Coronary artery (tissue), 2 donors: ENCODE results near the gene AMOTL1.

Experiments used
- DNase-seq: peaks from one replicate; pipeline ENCODE4 v3.0.0-alpha.2; 2017; ENCODE audit warnings: low spot score
- H3K27ac ChIP-seq, 2 donors: fragments of 200-600 bp; sonication (generic); one replicate each; pipeline ENCODE4 v1.5.1; 2016 to 2019
- H3K4me3 ChIP-seq: fragments of 200-600 bp; sonication (generic); 2 replicates; pipeline ENCODE4 v1.5.1; 2016; ENCODE audit warnings: mild to moderate bottlenecking, moderate library complexity
- TF ChIP-seq, protein P1 (sequence below): fragments of 200-600 bp; sonication (generic); IDR thresholded peaks from one replicate; pipeline ENCODE4 v1.5.1; 2019; ENCODE audit warnings: antibody characterized with exemption

Gene AMOTL1

DNA sequence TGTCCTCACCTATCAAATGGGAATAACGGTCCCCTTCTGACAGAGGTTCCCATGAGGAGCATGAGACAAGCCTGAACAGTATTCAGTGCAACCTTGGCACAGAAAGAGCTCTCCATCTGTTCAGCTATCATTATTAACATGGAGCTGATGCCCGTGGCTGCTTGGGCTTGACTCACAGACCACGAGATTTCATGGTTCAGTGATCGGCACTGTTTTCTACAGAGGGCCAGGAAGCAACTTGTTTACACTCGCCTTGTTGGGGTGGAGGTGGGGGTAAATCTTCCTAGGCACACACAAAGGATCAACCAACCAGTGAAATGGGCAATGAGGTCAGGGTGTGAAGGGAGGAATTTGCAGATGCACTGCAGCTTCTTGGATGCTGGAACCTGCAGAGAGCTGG lies 117.0 kb downstream of the AMOTL1 start:
- TF ChIP-seq, protein P1, sequence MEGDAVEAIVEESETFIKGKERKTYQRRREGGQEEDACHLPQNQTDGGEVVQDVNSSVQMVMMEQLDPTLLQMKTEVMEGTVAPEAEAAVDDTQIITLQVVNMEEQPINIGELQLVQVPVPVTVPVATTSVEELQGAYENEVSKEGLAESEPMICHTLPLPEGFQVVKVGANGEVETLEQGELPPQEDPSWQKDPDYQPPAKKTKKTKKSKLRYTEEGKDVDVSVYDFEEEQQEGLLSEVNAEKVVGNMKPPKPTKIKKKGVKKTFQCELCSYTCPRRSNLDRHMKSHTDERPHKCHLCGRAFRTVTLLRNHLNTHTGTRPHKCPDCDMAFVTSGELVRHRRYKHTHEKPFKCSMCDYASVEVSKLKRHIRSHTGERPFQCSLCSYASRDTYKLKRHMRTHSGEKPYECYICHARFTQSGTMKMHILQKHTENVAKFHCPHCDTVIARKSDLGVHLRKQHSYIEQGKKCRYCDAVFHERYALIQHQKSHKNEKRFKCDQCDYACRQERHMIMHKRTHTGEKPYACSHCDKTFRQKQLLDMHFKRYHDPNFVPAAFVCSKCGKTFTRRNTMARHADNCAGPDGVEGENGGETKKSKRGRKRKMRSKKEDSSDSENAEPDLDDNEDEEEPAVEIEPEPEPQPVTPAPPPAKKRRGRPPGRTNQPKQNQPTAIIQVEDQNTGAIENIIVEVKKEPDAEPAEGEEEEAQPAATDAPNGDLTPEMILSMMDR, result no peak
- no peak for DNase-seq
- Histone ChIP-seq H3K27ac (no peak overlapping the region), H3K4me3 (no peak overlapping the region)

DNA sequence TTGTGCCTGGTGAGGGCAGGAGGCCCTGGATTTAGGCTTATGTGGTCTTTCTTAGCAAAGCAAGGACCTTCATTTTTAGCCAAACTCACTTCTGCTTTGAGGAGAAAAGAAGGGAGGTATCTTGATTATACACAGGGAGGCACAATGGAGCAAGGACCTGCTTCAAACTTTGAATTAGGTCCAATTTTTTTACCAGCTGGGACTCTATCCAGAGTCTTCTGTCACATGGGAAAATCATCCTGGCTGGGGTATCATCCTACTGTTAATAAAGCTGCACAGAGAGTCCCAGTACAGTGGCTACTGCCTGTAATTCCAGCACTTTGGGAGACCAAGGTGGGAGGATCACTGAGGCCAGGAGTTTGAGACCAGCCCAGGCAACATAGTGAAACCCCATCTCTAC lies 117.4 kb downstream of the AMOTL1 start:
- TF ChIP-seq, protein P1, result no peak
- DNase-seq, result no peak
- H3K4me3 ChIP-seq, result no peak overlapping the region
- no peak overlapping the region for H3K27ac ChIP-seq

DNA sequence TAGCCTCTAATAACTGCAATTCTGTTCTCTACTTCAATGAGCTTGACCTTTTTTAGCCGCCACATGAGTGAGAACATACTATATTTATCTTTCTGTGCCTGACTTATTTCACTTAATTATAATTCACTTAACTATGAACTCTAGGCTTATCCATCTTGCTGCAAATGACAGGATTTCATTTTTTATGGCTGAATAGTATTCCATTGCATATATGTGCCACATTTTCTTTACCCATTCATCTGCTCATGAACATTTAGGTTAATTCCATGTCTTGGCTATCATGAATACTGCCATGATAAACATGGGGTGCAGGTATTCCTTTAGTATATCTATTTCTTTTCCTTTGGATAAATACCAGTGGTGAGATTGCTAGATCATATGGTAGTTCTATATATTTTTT lies 120.0 kb downstream of the AMOTL1 start:
- no peak overlapping the region for H3K27ac ChIP-seq
- TF ChIP-seq, protein P1, result no peak
- no peak for DNase-seq

DNA sequence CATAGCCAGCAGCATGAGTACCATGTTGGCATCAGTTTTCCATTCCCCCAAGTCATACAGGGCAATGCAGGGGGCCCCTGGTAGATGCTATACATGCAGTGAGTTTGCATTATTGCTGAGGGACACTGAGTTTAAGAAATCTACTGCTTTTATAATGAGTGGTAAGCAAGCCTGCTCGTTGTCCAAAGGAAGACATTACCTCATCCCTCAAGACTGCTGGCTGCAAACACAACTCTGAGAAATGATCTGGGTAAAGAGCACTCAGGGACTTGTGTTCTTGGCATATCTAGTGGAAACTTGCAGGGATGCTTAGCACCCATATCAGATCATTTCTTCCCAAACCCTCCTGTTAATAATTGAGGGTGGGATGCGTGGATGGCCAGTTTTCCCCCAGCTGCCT lies 127.3 kb downstream of the AMOTL1 start:
- no peak overlapping the region for H3K27ac ChIP-seq
- no peak for DNase-seq
- TF ChIP-seq, protein P1, result no peak
- no peak overlapping the region for H3K4me3 ChIP-seq

More for the DNA sequence above, 120.0 kb downstream of the AMOTL1 start:
- no peak overlapping the region for H3K4me3 ChIP-seq

DNA sequence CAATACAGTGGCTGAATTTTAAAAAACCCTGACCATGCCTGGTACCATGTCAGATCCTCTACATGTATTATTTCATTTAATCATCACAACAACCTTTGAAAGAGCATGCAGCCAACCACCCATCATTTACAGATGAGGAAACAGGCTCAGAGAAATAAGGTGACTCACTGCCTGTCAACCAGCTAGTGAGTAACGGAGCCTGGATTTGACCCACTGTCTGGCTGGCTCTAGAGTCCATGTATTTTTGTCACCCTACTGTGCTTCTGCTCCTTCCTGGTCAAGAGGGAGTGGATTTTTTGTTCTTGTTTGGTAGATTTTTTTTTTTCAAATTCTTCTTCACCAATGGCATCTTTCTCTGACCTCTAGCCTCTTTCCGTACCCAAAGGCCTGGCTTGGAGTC lies 127.8 kb downstream of the AMOTL1 start:
- H3K27ac ChIP-seq, result no peak overlapping the region

DNA sequence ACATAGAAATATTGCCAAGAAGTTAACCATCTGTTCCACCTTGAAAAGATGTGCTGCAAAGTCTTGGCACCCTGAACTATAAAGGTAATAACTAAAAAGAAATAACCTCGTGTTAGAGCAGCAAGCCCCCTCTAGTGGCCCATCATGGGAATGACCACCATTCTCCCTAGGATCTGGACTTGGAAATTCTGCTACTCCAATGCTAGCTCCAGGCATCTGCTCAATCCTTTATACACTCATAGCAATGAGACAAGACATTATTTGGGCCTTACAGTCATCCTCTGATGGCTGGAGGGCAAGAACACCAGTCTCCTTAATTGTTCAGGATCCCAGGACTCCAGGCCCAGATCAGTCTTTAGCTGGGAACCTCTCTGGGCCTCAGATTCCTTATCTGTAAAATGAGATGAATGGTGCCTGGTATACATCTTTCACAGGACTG lies 129.2 kb downstream of the AMOTL1 start:
- DNase-seq, result no peak

More for the DNA sequence above, 127.8 kb downstream of the AMOTL1 start:
- DNase-seq, result no peak
- H3K4me3 ChIP-seq, result no peak overlapping the region
- TF ChIP-seq, protein P1, result no peak

DNA sequence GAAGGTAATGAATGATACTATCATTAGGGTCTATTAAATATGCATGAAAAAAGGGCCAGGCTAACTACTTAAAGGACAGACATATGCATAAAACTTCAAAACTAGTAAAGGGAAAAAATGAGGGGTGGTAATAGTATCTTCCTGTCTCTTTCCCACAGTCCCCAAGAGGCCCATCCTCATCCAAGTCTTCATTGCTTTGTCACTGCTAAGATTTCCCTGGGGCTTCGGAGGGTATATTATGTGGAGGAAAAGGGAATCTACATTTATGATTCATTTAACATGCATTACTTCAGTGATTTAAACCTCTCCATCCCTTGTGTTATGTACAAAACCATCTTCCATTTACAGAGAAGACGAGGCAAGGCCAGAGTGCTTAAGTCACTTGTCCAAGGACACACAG lies 139.1 kb downstream of the AMOTL1 start:
- no peak for DNase-seq
- H3K4me3 ChIP-seq, result no peak overlapping the region
- TF ChIP-seq, protein P1, result no peak
- no peak overlapping the region for H3K27ac ChIP-seq

More for the DNA sequence above, 129.2 kb downstream of the AMOTL1 start:
- Histone ChIP-seq H3K27ac (no peak overlapping the region), H3K4me3 (no peak overlapping the region)
- TF ChIP-seq, protein P1, result peak; percentile 77
